Spinal cord (tissue), 10 donors: ENCODE results near the gene HSFY2. TPM values are rescaled to one million over a fixed set of nuclear protein-coding genes. Genes with fewer than 3 reads are reported as not detected.
"Not testable (repeated sequence)": the region's sequence is repeated elsewhere in the genome, so short reads cannot be mapped to it uniquely, and the experiment has no call there.

Experiments
- DNase-seq, 6 donors: peaks; one replicate each; pipeline versions ENCODE4 v3.0.0 to v3.0.0-alpha.2; 2013 to 2015; ENCODE audit warnings: low spot score in 6 of 6, low read depth in 4 of 6
- H3K27ac ChIP-seq: one replicate; pipeline ENCODE4 v1.5.1; 2013; ENCODE audit warnings: low read depth, low read length, control low read depth
- H3K27me3 ChIP-seq: one replicate; pipeline ENCODE4 v1.6.1; 2013; ENCODE audit warnings: low read length; ENCODE audit not compliant: control insufficient read depth, insufficient read depth
- H3K36me3 ChIP-seq: one replicate; pipeline ENCODE4 v1.6.1; 2013; ENCODE audit warnings: low read length; ENCODE audit not compliant: control insufficient read depth, insufficient read depth
- H3K4me1 ChIP-seq: one replicate; pipeline ENCODE4 v1.6.1; 2013; ENCODE audit warnings: low read length; ENCODE audit not compliant: control insufficient read depth, insufficient read depth
- H3K4me3 ChIP-seq: one replicate; pipeline ENCODE4 v1.5.1; 2013; ENCODE audit warnings: low read depth, low read length, control low read depth
- H3K9me3 ChIP-seq: one replicate; pipeline ENCODE4 v1.6.1; 2013; ENCODE audit warnings: low read length; ENCODE audit not compliant: control insufficient read depth, insufficient read depth
- WGBS: methylation state at CpG from one replicate; pipeline ENCODE4 v1.1.5; 2013; ENCODE audit warnings: missing lambda C conversion rate; ENCODE audit not compliant: insufficient coverage; 5-methylcytosine and 5-hydroxymethylcytosine counted together
- long read RNA-seq, 4 donors: transcript quantifications; one replicate each; lab custom pipeline, GENCODE V29; 2026
- polyA plus RNA-seq, 2 donors: library from polyadenylated mRNA; unstranded; fragments of 120-200 nt; gene quantifications; one replicate each; pipeline ENCODE4 v1.2.1, GENCODE V29; 2013; ENCODE audit not compliant: insufficient read length in 2 of 2
- small RNA-seq: library from RNA; depleted of rRNA; stranded (forward); fragments of <200 nt; gene quantifications from one replicate; pipeline ENCODE3, GENCODE V24; 2014; ENCODE audit warnings: low replicate concordance
- total RNA-seq, 2 donors: library from RNA; depleted of rRNA in 1 of 2; stranded (reverse); fragments of 120-200 nt in 1 of 2; fragments of >200 nt in 1 of 2; gene quantifications; one replicate each; pipeline versions ENCODE4 v1.2.3 to v1.2.4, GENCODE V29; 2013 to 2014
- donor health status: healthy.

Gene HSFY2, protein sequence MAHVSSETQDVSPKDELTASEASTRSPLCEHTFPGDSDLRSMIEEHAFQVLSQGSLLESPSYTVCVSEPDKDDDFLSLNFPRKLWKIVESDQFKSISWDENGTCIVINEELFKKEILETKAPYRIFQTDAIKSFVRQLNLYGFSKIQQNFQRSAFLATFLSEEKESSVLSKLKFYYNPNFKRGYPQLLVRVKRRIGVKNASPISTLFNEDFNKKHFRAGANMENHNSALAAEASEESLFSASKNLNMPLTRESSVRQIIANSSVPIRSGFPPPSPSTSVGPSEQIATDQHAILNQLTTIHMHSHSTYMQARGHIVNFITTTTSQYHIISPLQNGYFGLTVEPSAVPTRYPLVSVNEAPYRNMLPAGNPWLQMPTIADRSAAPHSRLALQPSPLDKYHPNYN
- total RNA-seq (not detected), polyA plus RNA-seq (1 to 10 TPM; 2.2 TPM)
- long read RNA-seq, donor 1 = 0 reads
- long read RNA-seq, donor 2 = 0 reads
- long read RNA-seq, donor 3 = 0 reads
- long read RNA-seq, donor 4 = 0 reads

DNA sequence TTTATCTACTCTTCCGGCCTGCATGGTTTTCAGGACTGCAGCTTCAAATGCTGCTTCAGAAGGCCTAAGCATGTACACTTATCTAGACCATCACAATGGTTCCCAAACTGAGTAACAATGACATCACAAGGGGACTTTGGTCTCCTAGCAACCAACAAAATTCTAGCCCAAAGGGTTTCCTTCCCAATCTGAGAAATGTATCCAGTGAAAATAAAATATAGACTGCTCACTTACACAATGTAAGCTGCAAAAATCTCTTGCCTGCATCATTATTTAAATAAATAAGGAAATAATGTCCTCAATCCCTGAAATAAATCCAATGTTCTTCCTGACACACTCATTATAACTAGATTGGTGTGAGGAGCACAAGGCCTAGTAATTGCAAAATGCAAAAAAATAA is at the start of gene HSFY2:
HSFY2 (minus strand) TSS at position 101 of the 400 bp plus-strand sequence. CDS start 117 bp downstream, outside the sequence.
- H3K27ac ChIP-seq, DNase-seq, H3K27me3 ChIP-seq, H3K9me3 ChIP-seq, H3K4me1 ChIP-seq, H3K4me3 ChIP-seq, H3K36me3 ChIP-seq: not testable (repeated sequence)
- whole genome bisulfite sequencing = no CpG with 5 or more reads among the region's 1 CpG

DNA sequence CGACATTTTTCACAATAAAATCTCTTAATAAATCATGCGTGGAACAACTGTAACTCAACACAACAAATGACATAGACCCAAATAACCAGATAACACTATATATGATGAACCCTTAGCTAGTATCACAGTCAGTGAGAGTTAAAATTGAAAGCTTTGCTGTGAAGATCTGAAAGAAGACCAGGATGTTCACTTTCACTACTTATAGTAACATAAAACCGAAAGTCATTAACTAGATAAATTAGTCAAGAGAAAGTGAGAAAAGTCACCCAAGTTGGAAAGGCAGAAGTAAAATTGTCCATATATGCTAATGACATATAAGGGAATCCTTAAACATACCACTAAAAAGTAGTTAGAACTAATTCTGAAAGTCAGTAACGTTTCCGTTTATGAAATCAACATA is 42.2 kb upstream of the HSFY2 start:
- not testable (repeated sequence) for H3K9me3 ChIP-seq, H3K36me3 ChIP-seq, H3K27ac ChIP-seq, H3K27me3 ChIP-seq, DNase-seq, H3K4me1 ChIP-seq, H3K4me3 ChIP-seq
- no CpG with 5 or more reads among the region's 5 CpGs for WGBS

DNA sequence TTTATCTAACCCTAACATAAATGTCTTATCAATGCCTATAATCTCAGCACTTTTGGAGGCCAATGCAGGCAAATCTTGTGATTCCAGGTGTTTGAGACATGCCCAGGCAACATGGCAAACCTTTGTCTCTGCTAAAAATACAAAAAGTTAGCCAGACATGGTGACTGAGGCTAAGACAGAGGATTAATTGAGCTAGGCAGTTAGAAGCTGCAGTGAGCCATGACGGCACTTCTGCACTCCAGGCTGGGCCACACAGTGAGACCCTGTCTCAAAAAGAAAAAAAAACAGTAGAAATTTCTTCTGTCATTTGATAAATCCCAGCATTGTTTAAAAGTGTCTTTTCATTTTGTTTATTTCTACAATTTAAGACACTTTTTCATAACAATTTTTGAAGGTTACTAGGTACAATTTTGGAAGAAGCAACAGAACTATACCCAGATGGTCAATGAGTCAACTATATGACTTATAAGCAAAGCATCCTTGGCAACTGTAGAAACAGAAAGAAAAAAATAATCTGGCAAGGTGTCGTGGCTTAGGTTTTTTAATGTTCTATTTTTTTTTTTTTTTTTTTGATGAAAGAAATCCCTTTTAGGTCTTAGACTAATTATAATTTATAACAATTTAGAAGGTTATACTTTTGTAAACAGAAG is 15.3 kb upstream of the HSFY2 start:
- not testable (repeated sequence) for DNase-seq
- no CpG with 5 or more reads among the region's 2 CpGs for WGBS

DNA sequence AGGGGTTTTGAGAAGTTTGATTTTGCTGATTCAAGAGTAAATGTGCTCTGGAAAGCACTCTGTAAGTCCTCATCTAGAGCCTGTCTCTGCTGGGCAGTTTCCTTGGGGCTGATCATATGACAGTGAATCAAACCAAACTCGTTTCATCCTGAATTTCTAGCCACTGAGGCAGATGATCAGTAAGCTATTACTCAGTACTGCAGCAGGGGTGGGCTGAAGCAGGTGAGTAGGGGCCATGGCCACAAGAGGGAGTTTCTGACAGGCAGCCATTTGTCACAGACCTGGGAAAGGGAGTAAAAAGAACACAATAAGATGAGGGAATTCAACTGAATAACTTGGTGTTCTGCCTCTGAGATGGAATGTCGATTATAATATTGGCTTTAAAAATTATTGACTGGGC is 19.5 kb downstream of the HSFY2 start:
- not testable (repeated sequence) for H3K9me3 ChIP-seq, H3K27me3 ChIP-seq, H3K27ac ChIP-seq, H3K36me3 ChIP-seq, DNase-seq, H3K4me1 ChIP-seq, H3K4me3 ChIP-seq
- WGBS = no CpG with 5 or more reads among the region's 2 CpGs

More for the DNA sequence above, 15.3 kb upstream of the HSFY2 start:
- not testable (repeated sequence) for H3K27ac ChIP-seq, H3K36me3 ChIP-seq, H3K4me3 ChIP-seq, H3K4me1 ChIP-seq, H3K27me3 ChIP-seq, H3K9me3 ChIP-seq

DNA sequence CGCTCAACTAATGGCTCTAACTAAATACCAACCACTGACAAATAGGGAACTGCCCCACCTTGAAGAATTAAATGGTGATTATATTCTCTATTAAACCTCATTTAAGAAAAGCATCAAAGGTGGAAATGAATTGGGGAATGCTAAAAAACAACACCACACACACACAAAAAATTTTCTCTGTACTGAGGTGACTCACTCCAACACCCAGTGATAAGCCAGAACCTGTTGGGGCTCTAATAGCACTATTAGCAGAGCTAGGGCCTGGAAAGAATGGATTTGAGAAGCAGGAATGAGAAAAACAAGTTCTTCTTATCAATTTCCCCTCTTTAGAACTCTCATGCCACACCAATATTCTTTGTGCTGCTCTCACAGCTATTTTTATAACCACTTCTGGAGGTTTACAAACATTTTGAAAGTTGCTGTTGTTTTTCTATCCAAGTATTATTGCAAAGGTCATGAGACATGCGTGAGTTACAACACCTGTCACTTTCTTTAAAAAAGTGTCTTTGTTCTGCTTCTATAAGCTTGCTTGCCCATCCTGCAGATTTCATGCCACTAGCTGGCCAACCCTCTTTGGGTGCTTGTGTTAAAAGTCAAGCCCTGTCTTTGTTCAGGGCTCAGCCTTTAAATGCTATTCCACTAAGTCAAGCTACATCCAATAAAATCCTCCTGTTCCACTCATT is 20.3 kb downstream of the HSFY2 start:
- DNase-seq, H3K9me3 ChIP-seq, H3K4me1 ChIP-seq, H3K27me3 ChIP-seq, H3K36me3 ChIP-seq, H3K4me3 ChIP-seq, H3K27ac ChIP-seq: not testable (repeated sequence)
- WGBS = no CpG with 5 or more reads among the region's 2 CpGs

DNA sequence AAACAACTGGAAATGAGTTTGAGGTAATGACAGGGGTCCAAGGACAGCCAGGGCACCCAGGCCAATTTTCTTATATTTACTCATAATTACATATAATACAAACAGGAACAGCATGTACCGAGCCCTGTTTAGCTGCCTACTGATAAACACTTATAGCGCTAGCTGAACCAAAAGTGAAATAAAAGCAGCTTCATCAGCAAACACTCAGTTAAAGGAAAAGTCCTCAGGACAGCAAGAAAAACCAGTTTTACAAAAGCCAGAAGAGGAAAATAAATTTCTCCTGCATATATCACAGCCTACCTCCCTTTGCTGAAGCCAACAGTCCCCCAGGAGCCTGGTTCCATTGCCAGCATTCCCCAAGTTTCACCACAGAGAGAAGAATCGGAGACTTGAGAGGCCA is 49.8 kb downstream of the HSFY2 start:
- H3K36me3 ChIP-seq, H3K4me3 ChIP-seq, H3K4me1 ChIP-seq, H3K9me3 ChIP-seq, H3K27me3 ChIP-seq, H3K27ac ChIP-seq, DNase-seq: not testable (repeated sequence)
- no CpG with 5 or more reads among the region's 3 CpGs for WGBS

Small RNA genes lying within 50 kb of the gene (small RNA-seq; reads per million reads assigned to genes)
- gene GPM6BP2 = not detected

Other genes starting within 250 kb of the HSFY2 start
- gene HSFY1, start 227.0 kb downstream of the HSFY2 start, total RNA-seq = not detected
- gene HSFY1, start 227.0 kb downstream of the HSFY2 start, polyA plus RNA-seq = under 1 TPM; 0.57 to 0.65 TPM